IPS-11a (cell line): ENCODE measurements around the gene GNG4.
"Not testable (repeated sequence)": the region's sequence is repeated elsewhere in the genome, so short reads cannot be mapped to it uniquely, and the experiment has no call there.

Experiments
- H3K4me3 ChIP-seq: one replicate; pipeline ENCODE4 v1.5.1; 2013; ENCODE audit warnings: low read depth, low read length, control low read depth

Gene GNG4

DNA sequence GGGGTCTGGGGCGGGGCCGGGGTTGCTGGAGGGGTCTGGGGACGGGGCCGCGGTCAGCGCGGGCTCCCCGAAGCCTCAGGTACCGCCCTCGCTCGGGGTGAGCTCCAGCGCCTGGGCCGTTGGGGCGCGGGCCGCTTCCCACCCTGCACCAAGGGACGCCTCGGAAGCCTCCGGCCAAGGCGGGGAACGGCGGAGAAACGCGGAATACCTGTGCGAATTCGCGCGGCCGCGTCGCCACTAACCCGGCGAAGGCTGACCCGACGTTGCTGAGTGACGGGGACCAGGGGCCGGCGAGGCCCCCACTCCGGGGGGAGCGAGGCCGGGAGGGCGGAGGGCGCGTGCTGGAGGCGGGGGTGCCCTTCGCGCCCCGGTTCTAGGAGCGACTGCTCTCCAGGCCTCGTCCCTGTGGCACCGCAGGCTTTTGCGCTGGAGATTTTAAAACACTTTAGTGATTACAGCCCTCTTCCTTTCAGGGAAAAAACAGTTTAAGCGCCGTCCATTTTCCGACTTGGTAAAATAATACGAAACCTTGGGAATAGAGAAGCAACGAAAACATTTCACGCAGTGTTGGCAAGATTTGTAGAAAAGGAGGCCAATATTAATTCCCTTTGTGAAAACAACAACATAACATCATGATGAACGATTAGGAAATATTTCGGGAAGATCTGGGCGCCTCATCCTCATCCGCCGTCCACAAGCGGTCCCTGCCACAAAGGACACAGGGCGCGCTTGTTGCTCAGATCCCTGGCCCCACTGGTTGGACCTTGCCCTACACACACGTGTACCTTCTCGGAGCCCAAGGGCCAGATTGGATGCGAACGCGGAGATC is 971 bp upstream of the GNG4 start:
- peak overlapping the region; percentile 33 for H3K4me3 ChIP-seq

DNA sequence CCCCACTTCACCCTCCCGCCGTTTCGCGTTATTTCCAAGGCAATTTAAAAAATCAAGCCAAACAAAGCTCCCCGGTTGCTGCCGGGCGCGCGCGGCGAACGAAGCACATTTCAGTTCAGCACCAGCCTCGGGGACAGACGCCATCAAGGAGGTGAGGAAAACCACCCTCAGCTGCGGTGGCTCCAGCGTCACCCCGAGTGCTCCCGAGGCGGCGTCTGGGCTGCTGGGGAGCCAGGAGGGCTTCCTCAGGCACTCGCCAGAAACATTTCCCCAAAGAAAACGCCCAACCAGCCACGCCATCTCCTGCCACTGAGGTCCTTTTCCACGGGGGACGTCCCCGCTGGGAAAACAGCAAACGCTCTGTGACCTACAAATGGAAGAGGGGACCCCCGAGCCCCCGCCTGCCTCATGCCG is 623 bp downstream of the GNG4 start:
- H3K4me3 ChIP-seq, result peak overlapping the region; percentile 69

DNA sequence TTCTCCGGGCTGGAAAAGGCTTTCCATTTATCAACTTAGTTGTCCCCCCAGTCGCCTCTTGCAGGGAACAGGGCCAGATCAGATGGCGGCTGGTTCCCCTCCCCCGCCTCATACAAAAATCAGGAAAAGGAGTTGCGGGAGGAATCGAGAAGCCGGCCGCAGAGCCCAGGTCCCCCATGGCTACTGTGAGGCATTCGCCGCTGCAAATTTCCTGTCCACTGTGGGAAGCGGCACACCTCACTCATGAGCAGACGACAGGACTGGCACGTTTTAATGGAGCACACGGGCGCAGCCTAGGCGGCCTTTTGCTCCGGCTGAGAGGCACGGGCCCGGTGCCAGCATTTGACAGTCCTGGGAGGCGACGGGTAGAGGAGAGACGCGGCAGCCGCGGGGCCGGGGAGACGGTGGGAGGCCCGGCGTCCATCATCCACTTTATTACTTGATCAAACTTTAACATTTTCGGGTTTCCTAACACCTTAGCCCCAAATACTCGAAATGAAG is 1.1 kb downstream of the GNG4 start:
- H3K4me3 ChIP-seq, result peak overlapping the region; percentile 69

DNA sequence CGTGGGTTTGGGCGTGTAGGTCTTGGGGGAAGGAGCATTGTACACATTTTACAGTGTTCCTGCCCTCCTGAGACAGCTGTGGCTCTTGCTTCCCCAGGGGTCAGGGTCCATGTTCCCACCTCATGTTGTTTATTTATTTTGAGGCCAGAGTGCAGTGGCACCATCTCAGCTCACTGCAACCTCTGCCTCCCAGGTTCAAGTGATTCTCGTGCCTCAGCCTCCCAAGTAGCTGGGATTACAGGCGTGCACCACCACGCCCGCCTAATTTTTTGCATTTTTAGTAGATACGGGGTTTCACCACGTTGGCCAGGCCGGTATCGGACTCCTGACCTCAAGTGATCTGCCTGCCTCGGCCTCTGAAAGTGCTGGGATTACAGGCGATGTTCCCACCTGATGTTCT is 2.0 kb downstream of the GNG4 start:
- H3K4me3 ChIP-seq, result not testable (repeated sequence)

DNA sequence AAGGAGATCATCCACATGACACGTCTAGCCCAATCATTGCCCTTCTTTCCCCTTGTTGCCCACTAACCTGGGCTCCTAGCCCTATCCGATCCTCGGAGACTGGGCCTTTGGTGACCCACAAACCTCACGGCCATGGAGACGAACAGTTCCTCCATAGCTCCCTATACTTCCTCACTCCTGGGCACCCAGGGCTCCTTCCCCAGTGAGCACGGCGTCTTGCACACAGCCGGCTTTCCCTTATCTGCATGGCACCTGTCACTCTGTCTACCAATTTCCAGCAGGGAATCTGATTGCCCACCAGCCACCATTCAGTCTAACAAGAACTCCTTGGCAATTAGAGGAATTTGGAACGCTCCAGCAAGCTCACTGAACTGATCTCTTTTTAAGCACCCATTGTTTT is 3.1 kb downstream of the GNG4 start:
- no peak overlapping the region for H3K4me3 ChIP-seq

DNA sequence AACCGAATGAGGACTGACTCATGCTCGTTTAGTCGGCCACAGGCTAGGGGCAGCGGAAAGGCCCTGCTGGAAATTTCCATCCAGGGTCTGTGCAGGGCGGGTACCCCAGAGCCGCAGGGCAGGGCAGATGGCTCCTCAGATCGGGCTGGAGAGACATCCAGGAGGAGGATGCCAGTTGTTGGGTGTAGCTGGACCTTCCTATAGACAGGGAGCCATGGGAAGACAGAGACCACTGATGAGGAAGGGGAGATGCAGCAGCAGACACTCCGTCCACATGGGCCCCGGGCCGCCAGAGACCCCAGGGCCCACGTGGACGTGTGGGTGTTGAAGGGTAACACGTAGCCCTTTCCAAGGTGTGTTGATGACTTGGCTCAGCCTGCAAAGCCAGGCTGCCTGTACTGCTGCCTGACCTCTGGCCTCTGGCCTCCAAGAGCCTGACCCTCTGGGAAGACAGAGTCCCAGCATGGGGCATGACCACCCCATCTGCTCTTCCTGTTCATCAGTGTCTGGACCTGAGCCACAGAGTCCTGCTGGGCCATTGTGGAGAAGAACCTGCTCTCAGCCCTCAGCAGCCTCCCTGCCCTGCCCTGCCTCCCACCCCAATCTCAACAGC is 4.8 kb downstream of the GNG4 start:
- H3K4me3 ChIP-seq, result no peak overlapping the region

DNA sequence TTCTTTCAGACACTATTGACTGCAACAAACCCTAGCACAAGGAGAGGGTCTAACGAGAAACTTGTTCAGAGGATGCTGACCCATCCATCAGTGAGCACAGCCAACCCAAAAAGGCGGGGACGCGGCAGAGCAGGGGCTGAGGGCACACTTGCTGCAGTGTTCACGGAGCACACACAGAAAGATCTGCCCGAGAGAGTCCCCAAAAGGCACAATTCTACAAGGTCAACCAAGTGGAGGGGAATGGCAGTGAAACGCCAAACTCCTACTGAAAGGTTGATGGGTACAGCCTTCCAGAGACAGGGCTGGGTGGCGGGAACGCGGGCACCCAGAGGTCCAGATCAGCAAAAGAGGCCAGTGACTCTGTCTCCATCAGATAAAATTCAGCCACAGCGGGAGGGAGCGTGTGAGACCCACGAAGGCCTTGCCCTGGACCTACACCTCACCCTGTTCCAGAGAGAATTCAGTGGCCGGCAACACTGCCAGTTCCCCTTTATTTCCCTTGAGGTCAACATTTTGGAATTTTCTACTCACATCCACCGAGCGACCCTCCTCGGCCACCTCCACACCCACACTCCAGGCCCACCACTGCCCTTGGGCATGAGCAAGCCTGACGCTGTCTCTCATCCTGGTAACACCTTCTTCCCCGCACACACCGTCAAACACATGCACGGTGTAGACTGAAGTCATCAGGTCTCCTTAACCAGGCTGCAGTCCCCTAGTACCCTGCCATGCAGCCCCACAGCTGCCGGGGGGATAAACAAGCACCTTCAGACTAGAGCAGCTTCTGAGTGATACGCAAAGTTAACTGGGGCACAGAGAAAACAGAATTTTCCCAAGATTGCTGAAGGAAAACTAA is 5.5 kb downstream of the GNG4 start:
- H3K4me3 ChIP-seq, result no peak overlapping the region

DNA sequence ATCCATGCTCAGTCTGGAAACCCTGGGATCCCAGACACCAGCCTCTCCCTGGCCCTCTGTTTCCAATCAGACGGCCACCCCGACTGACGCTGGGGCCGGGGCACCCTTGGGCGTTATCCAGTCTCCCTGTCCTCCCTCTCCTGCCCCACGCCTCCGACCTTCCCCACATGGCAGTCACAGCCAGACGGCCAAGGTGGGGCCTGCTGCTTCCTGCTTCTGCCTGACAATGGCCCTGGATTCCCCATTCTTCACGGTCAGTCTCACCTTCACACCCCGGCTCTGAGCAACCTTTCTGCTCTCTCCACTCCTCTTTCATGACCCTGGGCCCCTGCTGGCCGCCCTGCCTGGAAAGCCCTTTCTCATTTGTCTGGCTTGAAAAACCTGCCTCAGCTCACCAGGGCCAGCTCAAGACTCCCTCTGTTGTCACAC is 6.6 kb downstream of the GNG4 start:
- no peak overlapping the region for H3K4me3 ChIP-seq

DNA sequence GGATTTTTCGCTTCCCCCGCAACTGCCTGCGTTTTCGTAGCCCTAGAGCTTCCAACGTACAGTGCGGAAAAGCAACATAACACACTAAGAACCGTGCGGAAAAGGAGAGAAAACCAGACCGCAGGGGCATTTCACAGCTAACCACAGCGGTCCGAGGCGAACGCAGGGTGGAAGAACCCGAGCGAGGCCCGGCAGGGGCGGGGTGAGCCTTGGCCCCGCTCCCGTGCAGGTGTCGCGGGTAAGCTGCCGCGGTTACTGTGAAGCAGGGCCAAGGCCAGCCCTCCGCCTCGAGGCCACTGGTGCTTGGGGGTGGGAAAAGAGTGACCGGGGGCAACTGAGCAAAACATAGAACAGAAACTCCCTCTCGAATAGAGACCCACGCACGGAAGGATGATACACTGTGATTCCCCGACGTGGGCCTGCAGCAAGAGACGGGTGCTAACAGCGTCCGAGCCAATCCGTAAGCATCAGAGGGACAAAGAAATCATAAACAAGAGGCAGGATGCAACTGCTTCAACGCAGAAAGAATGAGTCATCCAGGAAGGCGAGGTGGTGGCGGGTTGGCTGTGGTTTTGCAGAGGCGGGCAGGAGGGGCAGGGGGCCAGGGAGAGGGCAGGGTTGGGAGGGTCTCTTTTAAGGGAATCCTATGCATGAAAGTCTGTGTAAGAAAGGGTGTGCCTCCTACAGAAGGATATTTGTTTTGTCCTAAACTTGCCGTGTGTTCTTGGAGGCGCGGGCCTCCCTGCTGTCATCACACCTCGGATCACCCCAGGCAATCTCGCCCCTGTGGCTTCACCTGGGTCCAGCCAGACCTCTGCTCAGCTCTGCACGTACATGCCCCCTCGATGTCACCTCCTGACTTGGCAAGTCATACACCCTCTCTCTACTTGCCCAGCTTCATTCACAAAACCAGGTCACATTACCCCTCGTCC is 7.3 kb downstream of the GNG4 start:
- H3K4me3 ChIP-seq, result no peak overlapping the region

DNA sequence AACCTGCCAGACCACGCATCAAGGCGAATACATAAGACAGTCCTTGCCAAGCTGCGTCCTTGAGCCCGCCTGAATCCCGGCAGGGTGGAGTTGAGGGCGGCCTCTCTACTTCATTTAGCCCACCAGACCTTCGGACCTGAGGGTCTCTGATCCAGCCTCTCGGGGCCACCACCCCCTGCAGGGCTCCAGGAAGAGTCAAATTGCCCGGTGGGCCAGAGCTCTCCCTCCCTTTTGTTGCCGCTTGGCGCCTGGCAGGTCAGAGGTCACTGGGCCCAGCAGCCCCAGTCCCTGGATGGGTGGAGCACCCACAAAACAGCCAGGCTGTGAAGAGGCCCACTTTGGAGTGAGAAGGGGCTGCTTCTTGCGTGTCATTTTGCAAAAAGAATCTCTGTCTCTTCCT is 9.0 kb downstream of the GNG4 start:
- H3K4me3 ChIP-seq, result no peak overlapping the region

DNA sequence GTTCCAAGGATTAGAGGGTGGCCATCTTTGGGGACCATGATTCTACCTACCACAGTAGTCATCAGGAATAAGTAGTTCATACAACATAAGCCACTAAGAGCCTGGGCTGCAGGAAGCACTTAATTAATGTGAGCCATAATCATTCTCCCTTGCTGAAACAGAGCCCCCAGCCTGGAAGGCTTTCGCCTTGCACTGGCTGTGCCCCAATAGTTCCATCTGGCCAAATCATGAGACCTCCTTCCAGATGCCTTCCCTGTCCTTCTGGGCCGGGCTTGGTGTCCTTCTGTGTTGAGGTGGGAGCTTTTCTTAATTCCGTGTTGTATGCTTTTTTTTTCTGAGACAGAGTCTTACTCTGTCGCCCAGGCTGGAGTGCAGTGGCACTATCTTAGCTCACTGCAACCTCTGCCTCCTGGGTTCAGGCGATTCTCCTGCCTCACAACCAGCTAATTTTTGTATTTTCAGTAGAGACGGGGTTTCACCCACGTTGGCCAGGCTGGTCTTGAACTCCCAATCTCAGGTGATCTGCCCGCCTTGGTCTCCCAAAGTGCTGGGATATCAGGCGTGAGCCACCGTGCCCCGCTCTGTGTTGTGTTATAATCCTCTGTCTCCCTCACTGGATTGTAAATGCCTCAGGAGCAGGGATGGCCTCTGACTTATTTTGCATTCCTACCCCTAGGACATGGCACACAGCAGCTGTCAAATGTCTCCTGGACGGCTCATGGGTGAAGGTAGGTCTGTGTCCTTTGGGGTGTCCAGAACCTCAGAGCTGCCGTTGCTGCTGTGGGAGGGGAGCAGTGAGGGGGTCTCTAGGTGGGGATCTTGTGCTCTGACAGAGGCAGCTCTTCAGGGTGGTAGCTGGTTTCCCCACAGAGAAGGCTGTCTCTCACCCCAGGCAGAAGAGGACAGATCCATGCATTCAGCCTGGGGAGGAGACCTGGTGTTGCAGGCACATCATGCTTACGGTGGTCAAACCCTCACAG is 10.1 kb downstream of the GNG4 start:
- H3K4me3 ChIP-seq, result no peak overlapping the region

DNA sequence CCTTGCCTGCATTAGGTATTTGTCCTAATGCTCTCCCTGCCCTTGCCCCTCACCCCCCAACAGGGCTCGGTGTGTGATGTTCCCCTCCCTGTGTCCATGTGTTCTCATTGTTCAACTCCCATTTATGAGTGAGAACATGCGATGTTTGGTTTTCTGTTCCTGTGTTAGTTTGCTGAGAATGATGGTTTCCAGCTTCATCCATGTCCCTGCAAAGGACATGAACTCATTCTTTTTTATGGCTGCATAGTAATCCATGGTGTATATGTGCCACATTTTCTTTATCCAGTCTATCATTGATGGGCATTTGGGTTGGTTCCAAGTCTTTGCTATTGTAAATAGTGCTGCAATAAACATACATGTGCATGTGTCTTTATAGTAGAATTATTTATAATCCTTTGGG is 11.0 kb downstream of the GNG4 start:
- H3K4me3 ChIP-seq, result not testable (repeated sequence)

DNA sequence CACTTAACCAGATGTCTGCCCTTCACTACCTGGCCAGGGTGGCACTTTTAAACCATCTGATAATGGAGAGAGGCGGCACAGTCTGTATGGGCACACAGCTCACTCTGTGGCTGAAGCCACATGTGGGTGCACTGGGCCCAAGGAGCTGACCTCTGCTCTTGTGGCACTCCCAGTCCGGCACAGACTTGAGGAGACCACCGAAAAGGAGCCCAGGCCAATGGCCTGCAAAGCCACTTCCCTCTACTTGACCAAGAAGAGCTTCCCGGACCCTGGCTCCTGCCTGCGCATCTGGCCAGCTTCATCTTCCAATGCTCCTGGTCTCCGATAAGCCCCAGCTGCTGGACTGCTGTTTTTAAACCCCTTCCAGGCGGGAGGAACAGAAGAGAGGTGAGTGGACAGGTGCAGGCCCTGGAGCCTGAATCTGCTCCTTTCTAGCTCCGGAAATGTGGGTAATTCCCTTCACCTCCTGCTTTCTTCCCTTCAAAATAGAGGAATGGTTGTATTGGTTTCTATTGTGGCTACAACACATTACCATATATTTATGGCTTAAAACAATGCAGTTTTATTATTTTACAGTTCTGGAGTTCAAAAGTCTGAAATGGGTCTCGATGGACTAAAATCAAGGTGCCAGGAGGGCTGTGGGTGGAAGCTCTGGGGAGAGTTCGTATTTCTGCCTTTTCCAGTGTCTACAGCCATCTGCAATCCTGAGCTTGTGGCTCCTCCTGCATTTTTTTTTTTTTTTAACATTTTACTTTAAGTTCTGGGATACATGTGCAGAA is 11.6 kb downstream of the GNG4 start:
- no peak overlapping the region for H3K4me3 ChIP-seq

DNA sequence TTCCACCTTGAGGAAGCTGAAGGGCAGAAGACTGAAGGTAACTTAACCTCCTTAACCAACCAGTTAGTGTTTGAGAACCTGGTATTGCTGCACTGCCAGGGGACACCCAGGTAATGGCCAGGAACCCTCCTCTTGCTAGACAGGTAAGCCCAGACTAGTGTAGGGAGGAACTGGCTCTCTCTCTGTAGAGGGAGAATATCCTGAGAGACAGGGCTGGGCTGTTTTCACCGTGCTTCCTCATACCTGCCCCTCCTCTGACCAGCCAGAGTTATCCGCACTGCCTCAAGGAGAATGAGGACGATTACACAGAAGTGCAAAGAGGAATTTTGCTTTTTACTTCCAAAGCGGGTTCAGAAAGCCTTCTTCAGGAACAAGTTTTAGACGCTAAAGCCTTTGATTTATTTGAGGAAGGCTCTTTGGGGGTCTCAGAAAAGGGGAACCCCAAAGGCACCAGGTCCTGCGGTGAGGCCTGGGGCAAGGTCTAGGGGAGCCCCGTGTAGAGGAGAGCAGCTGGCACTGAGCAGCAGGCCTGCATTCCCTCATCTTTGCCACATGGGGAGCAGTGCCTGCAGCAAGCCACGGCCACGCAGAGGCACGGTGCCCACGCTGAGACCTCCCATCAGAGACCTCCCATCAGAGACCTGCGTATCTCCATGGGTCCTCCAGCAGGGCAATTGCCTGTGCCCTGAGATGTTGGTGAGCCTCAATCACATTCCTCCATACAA is 13.5 kb downstream of the GNG4 start:
- H3K4me3 ChIP-seq, result no peak overlapping the region

DNA sequence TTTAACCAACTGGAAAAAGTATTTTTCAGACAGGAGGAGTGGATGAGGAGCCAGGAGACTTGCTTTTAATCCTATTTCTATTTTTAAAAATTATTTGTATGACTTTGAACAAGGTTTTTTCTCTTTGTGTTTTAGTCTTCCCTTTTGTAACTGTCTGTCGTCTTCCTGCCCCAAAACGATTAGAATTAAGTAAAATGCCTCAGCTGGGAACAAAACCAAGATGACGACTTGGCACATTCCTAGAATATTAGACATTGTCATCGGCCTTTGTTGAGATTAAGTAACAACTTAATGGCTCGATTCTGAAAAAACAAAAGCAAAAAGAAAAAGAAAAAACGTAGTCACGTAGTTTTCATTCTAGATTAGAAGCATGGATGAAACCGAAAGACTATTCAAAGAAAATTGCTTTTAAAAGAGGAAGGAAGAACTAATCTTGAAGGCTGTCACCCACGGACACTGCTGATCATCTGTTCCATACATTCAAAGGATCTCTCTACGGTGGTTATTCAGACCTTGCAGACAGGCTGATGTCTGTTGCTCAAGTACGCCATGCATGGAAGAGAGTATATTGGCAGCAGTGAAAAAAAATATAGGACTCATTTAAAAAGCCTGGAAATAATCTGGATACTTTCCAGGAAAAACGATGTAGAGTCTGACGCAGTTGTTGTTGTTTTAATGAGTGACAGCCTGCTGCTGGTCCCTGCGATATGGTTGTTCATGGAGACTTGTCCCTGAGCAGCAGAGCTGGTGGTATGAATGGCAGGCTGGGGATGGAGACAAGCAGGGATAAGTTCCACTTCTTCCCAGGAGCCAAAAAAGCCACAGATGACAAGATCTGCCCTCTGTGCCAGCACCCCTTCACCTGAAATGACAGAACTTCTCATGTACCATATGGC is 16.8 kb downstream of the GNG4 start:
- H3K4me3 ChIP-seq, result no peak overlapping the region

DNA sequence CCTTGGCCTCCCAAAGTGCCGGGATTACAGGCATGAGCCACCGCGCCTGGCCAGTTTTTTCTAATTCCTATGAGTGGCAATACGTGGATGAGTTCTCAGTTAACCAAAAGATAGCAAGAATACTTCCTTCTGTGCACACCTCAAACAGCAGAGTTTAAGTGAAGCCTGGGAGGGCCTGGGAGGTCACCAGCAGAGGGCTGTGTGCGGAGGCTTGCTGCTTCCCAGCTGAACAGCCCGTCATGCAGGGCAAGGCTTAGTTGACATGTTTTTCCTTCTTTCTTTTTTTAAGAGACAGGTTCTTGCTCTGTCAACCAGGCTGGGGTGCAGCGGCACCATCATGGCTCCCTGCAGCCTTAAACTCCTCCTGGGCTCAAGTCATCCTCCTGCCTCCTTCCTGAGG is 17.8 kb downstream of the GNG4 start:
- H3K4me3 ChIP-seq, result no peak overlapping the region
